Measurements from ENCODE around the gene RANBP10.
"Not testable (repeated sequence)": the region's sequence is repeated elsewhere in the genome, so short reads cannot be mapped to it uniquely, and the experiment has no call there.

Gene RANBP10

GRCh38 chr16:67713647-67714273, 92.6 kb downstream of the RANBP10 start:
- no peak for DNase-seq (ENCODE audit: low read depth)

DNA sequence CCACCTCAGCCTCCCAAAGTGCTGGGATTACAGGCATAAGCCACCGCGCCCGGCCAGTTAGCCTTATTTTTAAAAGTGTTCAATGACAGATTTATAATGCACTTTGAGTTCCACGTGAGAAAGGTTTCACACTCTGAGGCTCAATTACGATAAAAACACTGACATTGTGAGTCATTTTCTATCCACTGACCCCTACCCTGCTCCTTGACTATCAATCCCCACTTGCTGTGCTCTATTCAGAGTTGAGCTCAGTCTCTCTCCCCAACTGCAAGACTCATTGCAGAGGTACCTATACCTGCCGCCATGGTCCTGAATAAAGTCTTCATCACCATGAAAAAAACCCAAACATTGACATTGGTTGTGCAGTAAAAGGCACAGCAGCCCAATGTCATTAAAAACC, 95.8 kb downstream of the RANBP10 start:
- DNase-seq (ENCODE audit: low read depth), result no peak

DNA sequence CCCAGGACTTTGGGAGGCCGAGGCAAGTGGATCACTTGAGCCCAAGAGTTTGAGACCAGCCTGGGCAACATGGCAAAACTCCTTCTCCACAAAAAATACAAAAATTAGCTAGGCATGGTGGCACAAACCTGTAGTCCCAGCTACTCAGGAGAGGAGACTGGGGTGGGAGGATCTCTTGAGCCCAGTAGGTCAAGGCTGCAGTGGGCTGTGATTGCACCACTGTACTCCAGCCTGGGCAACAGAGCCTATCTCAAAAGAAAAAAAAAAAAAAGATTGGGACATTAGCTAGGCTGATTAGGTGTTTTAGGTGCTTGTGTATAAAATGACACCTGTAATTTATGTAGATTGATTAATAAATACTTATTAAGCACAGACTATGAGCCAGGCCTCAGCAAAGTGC, 97.3 kb downstream of the RANBP10 start:
- DNase-seq (ENCODE audit: low read depth), result no peak

GRCh38 chr16:67708368-67708771, 98.0 kb downstream of the RANBP10 start:
- no peak for DNase-seq (ENCODE audit: low read depth)

DNA sequence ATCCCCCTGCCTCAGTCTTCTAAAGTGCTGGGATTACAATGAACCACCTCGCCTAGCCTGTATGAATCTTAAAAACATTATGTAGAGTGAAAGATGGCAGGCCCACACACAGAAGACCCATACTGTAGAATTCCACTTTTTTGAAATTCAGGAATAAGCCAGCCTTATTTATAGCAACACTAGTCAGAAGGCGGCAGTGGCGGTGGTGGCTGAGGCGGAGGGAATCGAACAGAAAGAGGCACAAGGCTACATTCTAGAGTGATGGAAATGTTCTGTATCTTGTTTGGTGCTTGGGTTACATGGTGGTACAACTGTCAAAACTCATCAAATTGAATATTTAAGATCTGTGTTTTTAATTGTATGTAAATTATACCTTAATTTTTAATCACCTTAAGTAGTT, 98.6 kb downstream of the RANBP10 start:
- no peak for DNase-seq (ENCODE audit: low read depth)

DNA sequence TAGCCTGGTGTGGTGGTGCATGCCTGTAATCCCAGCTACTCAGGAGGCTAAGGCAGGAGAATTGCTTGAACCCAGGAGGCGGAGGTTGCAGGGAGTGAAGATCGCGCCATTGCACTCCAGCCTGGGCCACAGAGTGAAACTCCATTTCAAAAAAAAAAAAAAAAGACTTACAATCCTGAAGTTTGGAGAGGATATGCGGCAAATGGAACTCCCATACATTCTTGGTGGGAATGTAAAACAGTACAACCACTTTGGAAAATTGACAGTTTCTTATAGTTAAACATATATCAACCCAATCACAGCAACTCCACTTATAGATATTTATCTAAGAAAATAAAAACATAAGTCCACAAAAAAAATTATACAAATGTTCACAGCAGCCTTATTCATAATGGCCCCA, 99.2 kb downstream of the RANBP10 start:
- no peak for DNase-seq (ENCODE audit: low read depth)

GRCh38 chr16:67704110-67704509, 102.2 kb downstream of the RANBP10 start:
- DNase-seq (ENCODE audit: low read depth), result no peak

- no peak for DNase-seq (ENCODE audit: low read depth)
These were observed 102.7 kb downstream of the RANBP10 start for GRCh38 chr16:67703626-67704025.

DNA sequence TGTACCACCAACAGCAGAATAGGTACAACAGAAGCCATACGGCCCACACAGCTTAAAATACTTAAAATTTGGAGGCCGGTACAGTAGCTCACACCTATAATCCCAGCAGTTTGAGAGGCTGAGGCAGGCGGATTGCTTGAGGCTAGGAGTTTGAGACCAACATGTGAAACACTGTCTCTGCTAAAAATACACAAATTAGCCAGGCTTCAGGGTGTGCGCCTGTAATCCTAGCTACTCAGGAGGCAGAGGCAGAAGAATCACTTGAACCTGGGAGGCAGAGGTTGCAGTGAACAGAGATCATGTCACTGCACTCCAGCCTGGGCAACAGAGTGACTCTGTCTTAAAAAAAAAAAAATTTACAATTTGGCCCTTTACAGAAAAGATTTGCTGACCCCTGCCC, 104.2 kb downstream of the RANBP10 start:
- no peak for DNase-seq (ENCODE audit: low read depth)

- no peak for DNase-seq (ENCODE audit: low read depth)
These were observed 104.9 kb downstream of the RANBP10 start for GRCh38 chr16:67701420-67701819.

- DNase-seq (ENCODE audit: low read depth), result no peak
These were observed 107.1 kb downstream of the RANBP10 start for GRCh38 chr16:67699265-67699664.

DNA sequence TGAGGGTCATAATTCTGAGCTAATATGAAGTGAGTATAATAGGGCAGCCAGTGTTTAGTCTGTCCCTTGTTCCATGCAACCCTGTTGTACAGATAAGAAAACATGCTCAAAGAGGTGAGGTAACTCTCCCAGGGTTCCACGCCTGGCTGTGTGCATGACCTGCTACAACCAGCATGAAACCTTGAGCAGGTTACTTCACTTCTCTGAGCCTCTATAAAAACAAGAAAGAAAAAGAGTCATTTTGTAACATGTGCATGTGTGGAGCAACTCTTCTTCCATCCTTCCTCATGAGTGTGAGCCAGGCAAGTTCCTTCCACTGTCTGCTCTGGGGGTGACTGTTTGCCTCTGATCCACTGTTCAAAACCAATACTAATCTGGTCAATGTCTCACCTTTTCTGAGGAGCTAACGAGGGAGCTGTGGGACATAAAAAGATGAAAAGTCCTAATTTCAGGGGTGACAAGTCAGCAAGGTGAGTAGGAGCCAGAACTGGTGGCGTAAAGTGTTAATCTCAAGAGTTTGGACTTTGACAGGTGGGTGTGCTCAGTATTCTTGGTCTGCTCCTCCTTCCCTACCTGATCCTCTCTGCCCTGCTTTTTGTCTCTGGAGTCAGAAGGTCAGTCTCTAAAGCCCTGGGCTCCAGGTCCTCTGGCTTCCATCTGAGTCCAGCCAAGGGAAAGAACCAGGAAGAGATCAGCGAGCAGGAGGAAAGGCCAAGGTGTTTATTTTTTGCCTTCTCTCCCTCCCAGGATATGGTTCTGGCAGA, 108.8 kb downstream of the RANBP10 start:
- DNase-seq (ENCODE audit: low read depth), result no peak

DNA sequence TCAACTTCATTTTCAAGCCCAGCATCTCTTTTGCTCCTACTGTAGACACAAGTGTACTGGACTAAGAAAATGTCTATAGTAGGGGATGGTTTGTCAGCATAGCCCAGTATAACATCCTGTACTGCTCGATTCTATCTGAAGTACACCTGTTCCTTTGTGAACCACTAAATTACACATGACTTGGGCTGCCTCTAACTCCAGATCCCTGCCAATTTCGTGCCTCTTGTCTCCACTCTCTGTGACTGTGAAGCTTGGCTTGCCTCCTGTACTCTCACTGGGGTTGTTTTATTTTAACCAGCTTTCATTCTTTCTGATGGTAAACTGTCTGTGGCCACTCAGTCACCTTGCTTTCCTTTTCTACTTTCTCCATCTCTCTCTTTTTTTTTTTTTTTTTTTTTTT, 111.7 kb downstream of the RANBP10 start:
- no peak for DNase-seq (ENCODE audit: low read depth)

DNA sequence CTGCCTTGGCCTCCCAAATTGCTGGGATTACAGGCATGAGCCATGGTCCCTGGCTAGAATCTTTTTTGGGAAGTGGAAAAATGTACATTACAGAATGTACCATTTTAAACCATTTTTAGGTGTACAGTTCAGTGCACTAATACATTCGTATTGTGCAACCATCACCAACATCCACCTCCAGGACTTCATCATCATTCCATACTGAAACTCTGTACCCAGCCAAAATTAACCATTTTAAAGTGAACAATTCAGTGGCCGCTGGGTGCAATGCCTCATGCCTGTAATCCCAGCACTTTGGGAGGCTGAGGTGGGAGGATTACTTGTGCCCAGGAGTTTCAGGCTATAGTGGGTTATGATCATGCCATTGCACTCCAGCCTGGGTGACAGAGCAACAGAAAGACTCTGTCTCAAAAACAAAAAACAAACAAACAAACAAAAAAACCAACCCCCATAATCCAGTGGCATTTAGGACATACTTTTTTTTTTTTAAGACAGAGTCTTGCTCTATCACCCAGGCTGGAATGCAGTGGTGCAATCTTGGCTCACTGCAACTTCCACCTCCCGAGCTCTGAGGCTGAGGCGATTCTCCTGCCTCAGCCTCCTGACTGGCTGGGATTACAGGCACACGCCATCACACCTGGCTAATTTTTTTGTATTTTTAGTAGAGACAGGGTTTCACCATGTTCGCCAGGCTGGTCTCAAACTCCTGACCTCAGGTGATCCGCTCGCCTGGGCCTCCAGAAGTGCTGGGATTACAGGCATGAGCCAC, 112.7 kb downstream of the RANBP10 start:
- DNase-seq (ENCODE audit: low read depth), result not testable (repeated sequence)

- DNase-seq (ENCODE audit: low read depth), result no peak
These were observed 120.8 kb downstream of the RANBP10 start for GRCh38 chr16:67685388-67686112.

DNA sequence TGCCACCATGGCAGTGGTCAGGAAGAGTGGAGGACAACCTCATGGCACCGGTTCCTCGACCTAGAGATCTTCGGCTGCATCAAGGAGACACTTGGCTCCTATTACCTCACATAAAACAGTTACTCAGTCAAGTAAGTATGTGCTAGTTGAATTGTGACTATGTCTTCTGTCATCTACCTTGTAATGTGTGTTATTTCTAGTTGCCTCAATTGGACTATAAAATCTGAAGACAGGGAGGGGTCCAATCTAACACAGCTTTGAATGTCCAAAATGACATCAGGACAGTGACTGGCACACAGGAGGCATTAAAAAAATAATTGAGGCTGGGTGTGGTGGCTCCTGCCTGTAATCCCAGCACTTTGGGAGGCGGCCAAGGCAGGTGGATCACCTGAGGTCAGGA, 122.6 kb downstream of the RANBP10 start:
- no peak for DNase-seq (ENCODE audit: low read depth)

GRCh38 chr16:67679935-67680897, 126.1 kb downstream of the RANBP10 start:
- no peak for DNase-seq (ENCODE audit: low read depth)

DNA sequence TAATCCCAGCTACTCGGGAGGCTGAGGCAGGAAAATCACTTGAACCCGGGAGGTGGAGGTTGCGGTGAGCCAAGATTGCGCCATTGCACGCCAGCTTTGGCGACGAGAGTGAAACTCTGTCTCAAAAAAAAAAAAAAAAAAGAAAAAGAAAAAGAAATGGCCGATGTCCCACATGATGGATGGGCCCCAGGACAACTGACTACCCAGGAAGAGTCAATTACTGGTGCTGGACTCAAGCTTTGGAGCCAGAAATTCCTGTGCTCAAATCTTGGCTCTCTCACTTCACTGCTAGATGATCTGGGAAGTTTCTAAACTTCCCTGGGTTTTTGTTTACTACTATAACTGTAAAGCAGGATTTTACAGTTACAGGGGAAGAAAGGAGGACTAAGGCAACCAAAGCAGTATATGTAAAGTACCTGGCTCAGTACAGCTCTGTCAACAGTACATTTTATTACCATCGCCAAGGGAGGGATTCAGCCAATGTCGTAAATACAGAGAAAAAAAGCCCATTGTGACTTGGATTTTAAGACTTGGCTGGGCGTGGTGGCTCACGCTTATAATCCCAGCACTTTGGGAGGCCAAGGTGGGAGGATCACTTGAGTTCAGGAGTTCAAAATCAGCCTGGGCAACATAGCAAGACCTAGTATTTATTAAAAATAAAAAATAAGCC, 127.9 kb downstream of the RANBP10 start:
- no peak for DNase-seq (ENCODE audit: low read depth)

DNA sequence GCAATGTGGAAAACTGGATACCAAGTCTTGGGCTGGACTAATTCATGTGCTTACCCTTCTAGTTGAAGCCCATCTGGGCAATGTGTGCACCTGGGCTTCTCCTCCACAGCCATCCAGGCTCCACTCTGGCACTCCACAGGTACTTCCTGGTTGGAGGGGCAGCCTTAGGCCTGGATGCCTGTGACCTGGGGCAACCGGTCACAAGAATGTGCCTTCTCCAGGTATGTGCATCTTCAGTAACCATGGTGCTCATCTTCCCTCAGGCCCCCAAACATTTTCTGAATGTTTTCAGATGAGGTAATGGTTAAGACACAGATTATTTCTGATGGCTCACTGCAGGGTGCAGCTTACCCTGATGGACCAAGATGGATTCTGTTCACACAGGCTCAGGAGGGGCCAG, 128.6 kb downstream of the RANBP10 start:
- no peak for DNase-seq (ENCODE audit: low read depth)

GRCh38 chr16:67676939-67677338, 129.4 kb downstream of the RANBP10 start:
- no peak for DNase-seq (ENCODE audit: low read depth)

DNA sequence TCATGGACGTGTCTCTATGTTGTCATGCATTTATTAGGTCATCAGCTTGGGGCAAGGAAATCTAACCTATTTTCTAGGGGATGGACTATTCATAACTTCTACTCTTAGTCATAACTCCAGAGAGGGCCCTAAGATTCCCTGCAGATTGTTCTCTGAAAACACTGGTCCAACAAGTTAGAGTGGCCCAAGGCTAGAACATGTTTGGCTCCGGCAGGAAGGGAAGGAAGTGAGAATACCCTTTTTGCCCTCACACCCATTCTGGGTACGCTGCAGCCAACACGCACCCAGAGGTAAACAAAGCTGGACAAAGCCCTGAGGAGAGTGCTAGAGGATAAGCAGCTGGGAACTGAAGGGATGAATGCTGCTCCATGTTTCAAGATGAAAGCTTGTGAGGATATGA, 129.8 kb downstream of the RANBP10 start:
- no peak for DNase-seq (ENCODE audit: low read depth)
